Activated CD4-positive, alpha-beta T cell treated with anti-CD3 and anti-CD28 coated beads, Interleukin-2, amount 50 U/mL, for 1 hour (primary cell): ENCODE measurements around the gene PDLIM4.

Source experiments
- DNase-seq: peaks from one replicate; pipeline ENCODE4 v3.0.0-alpha.2; 2020

The PDLIM4 gene

DNA sequence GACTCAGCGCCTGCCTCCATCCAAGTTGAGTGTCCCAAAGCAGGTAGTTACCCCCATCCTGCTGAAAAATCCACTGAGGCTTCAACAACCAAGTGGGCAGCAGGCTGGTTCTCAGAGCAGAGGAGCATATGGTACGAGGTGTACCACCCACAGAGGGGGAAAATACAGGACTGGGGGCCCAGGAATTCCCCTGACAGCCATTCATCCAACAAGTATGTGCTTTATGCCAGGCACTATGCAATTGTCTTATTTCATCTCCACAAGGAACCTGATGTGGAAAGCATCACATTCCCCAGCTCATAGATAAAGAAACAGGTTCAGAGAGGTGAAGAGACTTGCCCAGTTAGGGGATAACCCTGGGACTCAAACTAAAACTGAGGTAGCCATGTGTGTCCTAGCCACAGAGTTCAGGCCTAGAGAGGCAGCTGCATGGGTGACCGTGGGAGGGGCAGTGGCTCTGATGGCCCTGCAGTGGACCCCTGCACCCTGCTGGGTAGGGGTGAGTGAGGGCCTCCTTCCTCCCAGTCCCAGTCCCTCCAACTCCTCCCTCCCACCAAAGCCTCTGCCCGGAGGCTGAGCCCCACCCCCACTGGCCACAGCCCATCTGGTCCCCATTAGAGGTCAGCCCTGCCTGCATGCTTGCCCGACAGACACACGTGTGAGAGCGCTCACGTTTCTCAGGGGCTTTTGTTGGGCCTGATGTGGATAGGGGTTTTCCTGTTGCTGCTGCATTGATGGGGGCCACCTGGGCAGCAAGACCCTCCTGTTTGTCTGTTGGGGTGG is 11.5 kb downstream of the PDLIM4 start:
- no peak for DNase-seq

DNA sequence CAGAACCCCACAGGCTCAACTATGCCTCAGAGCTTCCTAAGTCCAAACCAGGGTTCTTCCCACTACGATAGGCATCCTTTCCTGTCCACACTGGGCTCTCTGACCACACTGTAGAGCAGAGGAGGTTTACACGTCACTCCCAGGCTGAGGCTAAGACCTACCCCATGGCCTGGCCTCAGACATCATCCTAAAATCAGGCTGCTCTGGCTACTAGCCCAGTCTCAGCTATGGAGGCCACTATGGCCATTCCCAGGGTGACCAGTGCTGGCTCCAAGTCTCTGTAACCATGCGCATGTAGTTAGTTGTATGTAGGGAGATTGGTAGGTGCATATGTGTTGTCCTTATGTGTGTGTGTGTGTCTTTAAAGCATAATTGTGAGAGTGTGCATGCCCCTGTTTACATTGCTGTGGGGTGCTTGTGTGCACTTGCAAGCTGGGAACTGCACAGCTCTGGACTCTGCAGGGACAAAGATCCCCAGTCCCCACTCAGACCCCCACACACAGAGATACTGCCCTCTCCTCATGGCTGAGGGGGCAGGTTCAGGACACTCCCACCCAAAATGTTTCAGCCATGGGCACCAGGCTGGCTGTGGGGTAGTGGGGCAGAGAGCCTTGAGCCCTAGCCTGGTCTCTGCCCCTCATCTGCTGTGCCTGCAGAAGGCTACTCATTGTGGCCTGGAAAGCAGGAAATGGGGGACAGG is 12.3 kb downstream of the PDLIM4 start:
- no peak for DNase-seq

DNA sequence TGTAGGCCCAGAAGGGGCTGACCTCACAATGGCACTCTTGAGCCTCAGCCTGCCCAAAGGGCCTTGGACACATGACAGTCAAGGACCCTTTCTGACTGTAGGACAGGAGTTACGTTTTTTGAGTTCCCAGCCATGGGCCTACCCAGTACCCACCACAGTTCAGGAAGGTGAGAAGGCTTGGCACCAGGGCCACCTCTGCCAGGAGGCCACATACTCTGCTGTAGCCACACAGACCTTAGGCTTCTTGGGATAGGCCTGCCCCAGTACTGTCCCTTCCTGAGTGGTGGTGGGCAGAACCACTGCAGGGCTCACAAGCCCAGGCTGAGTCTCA is 12.8 kb downstream of the PDLIM4 start:
- no peak for DNase-seq

DNA sequence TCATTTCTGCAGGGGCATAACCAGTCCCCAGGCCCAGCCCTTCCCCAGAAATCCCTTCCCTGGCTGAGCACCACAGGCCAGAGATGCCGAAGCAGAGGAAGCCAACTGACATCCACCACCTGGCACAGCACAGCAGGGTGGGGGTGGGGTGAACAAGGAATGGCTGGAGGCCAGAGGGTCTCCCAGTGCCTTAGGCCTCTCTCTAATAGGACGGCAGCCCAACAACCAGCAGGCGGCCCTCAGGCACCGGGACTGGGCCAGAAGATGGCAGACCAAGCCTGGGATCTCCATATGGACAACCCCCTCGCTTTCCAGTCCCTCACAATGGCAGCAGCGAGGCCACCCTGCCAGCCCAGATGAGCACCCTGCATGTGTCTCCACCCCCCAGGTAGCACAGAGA is 13.2 kb downstream of the PDLIM4 start:
- no peak for DNase-seq

DNA sequence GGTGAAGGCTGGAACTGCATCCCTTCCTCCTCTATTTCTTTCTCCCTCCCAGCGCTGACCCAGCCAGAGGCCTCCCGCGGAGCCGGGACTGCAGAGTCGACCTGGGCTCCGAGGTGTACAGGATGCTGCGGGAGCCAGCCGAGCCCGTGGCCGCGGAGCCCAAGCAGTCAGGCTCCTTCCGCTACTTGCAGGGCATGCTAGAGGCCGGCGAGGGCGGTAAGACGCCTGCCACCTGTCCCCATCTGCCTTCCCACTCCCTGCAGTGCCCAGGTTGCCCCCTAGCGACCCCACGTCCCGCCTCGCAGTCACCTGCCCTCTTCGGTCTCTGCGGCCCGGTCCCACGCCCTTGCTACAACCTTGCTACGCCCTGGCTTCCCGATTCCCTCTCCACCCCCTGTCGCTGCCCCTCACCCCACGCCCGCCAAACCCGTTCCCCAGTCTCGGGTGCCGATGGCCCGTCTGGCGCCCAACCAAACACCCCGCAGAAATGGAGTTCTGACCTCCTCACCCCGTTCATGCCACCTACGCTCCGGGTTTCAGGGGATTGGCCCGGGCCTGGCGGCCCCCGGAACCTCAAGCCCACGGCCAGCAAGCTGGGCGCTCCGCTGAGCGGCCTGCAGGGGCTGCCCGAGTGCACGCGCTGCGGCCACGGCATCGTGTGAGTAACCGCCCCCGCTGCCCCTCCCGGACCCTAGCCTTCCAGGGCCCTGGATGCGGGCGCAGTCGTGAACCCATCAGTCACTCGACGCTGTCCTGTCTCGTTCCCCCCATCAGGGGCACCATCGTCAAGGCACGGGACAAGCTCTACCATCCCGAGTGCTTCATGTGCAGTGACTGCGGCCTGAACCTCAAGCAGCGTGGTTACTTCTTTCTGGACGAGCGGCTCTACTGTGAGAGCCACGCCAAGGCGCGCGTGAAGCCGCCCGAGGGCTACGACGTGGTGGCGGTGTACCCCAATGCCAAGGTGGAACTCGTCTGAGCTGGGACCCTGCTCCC is 14.1 kb downstream of the PDLIM4 start:
- no peak for DNase-seq

DNA sequence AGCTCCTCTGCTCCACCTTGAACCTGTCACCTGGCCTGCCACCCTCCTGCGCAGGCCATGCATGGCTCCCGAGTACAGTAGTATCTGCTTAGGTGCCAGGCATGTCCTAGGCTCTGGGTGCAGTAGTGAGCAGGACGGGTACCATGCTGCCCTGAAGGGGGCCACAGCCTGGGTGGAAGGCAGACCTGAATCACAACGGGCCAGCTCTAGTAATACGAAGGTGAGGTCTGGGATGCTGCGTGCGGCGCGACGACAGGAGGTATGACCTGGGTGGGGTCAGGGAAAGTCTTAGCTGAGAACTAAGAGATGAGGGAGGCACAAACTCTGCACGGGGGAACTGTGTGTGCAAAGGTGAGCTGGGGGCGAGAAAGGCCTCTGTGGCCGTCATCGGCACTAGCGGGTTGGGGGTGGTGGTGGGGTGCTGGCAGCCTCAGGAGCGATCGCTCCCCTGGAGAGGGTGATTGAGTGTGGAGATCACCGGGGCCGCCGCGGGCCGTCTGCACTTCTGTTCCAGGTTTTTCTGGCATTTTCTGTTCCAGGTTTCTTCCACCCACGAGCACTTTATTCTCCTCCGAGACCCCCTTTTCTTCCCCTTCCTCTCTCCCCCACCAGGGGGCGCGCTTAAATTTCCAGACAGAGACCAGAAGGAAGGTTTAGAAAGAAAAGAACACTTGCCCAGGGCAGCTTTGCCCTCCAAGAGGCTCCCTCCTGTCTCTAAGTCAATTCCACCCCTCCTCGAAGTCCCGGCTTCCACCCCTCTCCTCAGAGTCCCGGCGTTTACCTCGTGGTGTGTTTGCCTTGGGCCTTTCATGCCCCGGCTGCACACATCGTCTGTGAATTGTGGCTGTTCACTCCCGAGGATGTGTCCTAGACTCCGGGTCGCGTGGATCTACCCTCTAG is 15.1 kb downstream of the PDLIM4 start:
- DNase-seq, result peak; percentile 64

DNA sequence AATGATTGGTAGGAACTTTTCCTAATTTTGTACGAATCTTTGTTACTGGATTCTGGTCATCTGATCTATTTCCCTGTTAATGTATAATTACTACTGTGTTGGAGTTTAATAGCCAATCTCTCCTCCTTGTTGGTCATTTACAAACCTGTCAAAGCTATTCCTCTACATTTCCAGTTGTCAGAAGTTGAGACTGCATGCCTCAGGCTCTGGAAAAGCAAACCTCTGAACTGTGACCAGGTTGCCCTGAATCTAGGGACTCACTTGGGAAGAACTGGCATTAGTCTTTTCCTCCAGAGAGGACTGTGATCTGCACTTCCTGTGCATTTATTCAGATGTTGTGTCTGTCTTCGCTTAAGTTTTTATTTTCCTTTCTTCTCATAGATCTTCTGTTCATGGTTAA is 16.1 kb downstream of the PDLIM4 start:
- no peak for DNase-seq

DNA sequence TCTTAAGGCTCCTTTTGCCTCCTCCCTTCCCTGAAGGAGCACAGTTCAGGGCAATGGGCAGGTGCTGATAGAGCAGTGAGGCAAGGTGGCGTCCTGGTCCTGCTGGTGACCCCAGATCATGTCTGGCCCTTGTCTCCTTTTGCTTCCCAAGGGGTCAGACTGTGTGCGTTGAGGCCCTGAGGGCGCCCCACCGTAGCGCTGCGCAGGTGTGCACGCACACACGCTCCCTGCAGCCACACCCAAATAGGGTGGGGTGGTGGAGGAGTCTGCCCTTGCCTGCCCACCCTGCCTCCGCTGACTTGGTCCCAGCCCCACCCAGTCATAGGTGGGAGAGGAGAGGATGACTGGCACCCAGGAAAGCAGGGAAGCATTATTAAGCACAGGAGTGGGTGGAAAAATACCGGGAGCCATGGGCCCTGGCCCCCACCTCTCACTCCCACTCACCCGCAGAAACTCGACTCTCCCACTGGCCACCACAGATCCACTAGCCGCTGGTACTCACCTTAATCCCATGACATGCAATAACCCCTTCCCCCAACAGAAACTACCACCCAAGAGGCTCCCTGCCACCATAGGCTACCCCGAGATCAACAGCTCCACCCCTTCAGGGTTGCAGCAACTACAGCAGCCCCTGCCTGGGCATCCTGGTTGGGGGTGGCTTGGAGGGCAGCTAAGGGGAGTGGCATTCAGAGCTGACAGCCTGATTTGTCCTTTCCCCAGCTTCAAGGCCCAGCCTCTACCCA is 16.7 kb downstream of the PDLIM4 start:
- no peak for DNase-seq

DNA sequence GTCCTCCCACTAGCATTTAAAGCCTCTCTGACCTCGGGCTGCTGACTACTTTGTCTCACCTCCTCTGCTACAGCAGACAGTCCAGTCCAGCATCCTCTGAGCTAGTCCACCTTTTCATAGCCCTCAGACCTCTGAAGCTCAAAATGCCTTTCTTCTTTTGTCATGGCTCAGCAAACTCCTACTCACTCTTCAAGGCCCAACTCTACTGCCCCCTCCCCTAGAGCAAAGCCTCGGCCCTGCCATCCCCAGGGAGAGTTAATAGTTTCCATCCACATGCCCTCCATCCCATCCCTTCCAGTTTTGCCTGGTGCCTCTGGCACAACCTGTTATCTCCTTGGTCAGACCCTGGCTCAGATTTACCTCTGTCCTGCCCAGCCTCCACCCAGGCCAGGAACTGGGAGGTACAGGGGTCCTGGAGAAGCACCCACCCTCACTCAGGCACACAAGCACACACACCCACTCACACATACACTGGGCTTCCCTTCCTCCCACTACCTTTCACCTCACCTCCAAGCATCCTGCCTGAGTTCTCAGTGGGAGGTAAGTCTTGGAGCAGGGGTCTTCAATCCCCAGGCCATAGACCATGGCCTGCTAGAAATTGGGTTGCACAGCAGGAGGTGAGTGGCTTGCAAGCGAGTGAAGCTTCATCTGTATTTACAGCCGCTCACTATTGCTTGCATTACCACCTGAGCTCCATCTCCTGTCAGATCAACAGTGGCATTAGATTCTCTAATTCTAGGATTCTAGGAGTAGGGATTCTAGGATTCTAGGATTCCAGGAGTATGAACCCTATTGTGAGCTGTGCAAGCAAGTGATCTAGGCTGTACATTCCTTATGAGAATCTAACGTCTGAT is 18.1 kb downstream of the PDLIM4 start:
- no peak for DNase-seq

DNA sequence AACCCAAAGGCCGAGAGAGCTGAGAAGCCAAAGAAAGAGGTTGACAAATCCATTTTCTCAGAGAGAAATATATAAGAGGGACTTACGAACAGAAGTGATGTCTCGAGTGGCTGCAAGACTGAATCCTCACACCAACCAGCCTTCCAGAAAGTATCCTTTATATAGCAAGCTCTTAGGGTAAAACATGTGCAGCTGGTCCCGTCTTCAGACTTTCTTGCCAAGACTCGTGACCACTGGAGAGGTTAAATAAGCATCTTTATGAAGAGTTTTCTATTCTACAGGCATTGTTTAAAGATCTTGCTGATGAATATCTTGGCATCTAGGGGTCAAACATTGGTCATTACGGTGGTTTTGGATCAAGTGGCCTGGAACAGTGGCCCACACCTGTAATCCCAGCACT is 19.8 kb downstream of the PDLIM4 start:
- DNase-seq, result no peak

DNA sequence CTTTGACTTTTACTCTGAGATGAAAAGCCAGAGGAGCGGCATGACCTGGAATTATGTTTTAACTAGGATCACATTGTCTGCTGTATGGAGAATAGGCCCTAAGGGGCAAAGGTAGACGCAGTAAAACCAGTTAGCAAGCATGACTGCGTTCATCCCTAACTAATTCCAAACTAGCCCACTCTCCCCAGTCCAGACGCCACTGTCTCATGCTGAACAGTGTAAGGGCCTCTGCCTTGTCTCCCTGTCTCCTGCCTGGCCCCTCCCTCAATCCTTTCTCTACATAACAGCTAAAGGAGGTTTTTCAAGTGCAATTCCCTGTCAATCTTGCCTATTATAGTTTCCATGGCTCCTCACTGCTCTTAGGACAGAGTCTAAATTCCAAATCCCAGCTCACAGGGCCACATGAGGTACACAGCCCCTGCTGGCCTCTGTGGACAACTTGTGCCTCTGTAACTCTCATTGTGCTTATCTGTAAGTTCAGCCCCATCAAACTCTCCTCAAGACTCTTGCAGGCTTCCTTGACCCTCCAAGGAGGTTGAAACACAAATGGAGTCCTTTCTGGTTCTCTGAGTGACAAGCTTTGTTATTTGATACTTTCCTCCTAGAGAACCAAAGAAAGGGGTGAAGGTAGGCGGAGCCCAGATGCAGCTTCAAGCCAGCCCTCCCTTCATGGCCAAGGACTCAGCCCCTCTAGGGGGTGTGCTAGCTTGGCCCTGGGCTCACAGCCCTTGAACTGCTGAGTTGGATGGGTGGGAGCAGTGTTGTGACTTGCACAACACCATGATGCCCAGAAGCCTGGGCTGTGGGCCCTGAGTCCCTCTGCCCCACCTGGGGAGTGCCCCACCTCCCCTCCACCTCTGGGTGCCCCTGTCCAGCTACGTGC is 20.7 kb downstream of the PDLIM4 start:
- no peak for DNase-seq

DNA sequence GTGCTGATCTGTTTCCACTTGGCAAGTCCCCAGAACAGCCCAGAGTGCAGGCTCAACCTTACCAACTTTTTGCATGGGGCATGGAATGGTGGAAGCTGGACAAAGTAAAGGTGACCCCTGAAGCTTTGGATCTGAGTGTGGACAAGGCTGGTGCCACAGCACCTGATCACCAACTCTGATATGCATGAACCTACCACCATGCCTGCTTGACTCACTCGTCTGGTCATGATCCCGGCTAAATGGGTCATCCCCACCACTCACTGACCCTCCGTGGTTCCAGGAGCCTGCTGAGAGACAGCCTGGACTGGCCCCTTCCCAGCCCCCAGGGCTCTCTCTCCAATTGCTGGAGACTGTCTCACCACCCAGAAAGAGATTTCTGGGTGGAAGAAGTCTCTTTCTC is 22.3 kb downstream of the PDLIM4 start:
- no peak for DNase-seq

DNA sequence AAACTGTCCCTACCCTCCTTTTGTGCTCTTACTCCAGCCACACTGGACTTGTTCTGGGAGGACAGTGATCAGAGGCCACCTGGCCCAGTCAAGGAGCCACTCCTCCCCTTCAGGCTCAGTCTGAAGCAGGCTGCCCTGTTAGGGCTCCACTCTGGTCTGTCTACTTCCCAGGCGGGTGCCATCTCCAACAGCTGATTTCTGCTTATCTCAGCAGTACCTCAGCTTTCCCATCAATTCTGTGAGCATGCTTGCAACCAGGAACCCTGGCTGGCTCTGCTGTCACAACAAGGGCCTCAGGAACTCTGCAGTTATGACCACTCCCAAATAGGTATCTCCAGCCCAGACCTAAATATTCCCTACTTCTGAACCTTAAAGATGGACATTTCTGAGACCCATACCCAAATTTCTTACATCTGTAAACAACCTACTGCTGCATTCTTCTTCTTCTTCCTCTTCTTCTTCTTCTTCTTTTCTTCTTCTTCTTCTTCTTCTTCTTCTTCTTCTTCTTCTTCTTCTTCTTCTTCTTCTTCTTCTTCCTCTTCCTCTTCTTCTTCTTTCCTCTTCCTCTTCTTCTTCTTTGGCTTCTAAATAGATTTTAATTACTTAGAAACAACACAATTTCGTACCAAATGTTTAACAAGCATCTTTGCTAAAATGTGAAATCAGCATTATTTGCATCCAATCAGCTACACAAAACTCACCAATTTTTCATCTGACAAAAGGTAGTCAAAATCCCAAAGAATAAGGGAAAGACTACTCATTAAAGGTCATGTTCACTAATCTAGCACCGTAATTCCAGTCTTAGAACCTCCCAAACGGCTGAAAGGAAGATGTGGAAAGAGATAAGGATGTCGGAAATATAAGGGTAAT is 23.1 kb downstream of the PDLIM4 start:
- DNase-seq, result no peak

DNA sequence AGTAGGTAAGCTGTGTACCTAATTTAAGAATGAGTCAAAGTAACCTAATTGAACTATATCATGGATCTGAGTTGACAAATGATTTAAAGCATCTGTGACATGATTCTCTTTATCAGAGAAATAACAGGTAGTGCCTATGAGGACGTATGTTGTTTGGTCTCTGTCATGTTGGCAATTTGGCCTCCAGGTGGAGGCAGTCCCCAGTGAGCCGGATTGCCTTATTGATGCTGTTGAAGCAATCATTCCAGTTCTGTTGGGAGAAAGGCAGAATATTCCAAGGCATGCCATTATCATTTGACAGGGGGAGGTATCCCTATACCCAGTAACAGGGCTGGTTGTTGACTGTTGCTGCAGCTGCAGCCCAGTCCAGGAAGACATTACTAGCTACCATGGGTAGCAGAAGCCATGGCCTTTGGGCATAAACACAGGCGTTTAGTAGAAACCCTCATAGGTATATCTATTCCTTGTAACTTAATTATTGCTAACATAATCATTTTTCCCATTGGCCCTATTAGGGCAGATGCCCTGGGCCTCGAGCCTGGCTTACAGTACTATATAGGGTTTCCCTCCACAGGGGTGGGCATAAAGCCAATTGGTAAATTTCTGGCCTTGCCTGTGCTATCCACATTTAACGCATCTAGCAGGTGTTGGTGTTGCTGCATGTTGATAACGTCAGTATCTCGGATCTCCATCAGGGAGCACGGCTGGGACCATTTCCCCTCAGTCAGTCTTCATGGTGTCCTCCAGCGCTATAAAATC is 24.5 kb downstream of the PDLIM4 start:
- no peak for DNase-seq

DNA sequence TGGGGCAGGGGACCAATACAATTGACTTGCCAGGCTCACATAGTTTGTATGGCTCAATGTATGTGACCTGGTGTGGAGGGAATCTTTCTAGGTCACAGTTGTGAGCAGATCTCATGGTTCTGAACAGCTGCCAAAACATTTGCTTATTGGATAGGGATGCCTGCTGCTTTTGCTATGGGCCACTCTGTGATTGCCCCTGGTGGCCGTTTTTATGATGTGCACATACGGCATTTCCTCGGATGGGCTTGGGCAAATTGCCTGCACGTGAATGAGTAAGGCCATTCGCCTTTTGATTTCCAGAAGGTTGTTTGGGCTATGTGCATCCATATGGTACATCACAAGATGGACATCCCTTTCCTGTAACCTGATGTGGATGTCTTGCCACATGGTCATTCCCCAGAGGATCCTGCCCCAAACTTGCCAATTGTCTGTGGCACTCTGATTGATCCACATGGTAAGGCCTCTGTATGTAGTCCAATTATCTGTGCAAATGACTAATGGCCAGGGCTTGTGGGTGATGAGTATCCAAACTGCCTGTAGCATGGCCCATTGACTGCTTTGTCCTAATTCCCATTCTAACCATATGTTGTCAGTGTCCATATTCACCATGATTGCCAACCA is 26.0 kb downstream of the PDLIM4 start:
- no peak for DNase-seq

DNA sequence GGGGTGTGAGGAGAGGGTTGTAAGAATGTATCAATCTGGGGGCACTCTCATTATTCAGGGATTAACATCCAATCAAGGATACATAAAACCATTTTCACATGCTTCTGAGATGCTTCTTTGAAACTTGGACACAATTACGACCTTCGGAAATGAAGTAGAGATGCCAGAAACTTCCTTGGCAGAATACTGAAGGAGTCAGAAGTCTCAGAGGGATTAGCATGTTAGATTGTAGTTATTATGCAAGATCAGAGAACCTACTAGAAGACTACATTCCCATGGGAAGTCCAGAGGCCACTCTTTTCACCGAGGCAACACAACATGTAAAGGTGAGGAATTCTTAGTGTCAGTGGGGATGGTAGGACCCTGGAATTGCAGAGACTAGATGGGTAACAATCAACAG is 31.6 kb downstream of the PDLIM4 start:
- no peak for DNase-seq

DNA sequence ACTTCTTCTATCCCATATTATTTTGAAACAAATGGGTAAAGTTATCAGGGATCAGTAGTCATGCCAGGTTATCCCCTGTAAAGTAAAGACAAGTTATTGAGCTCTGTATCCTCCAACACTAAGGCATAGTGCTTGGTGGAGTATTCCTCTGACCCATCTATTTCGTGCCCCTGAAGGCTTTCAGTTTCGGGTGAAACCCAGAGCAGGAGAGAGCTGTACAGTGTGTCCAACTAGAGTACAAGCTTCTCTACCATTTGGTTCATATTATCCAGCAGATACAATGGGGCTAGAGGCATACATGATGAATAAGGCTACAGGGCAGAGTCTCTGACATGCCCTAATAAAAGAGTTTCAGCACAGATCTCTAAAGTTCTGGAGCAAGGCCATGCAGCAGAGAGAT is 33.5 kb downstream of the PDLIM4 start:
- no peak for DNase-seq
